H9 (cell line): ENCODE data around the gene GPR161. TPM values are rescaled to one million over a fixed set of nuclear protein-coding genes. Genes with fewer than 3 reads are reported as not detected.

Source experiments
- DNase-seq: peaks from one replicate; pipeline ENCODE4 v3.0.0-alpha.2; 2017
- H2AFZ ChIP-seq: one replicate; pipeline ENCODE4 v1.6.1; 2013; ENCODE audit warnings: mild to moderate bottlenecking, low read length, control low read depth, moderate library complexity
- H2AK5ac ChIP-seq: 2 replicates; pipeline ENCODE4 v1.6.1; 2013; ENCODE audit warnings: low read length, control low read depth, mixed read lengths; ENCODE audit not compliant: insufficient read length
- H2BK120ac ChIP-seq: one replicate; pipeline ENCODE4 v1.6.1; 2013; ENCODE audit warnings: low read depth, mild to moderate bottlenecking, low read length, control low read depth, inconsistent platforms; ENCODE audit not compliant: poor library complexity, severe bottlenecking
- H2BK12ac ChIP-seq: 2 replicates; pipeline ENCODE4 v1.6.1; 2013; ENCODE audit warnings: low read length, control low read depth, mixed read lengths, low read depth; ENCODE audit not compliant: insufficient read length
- H2BK15ac ChIP-seq: 2 replicates; pipeline ENCODE4 v1.6.1; 2013; ENCODE audit warnings: low read depth, low read length, control low read depth
- H2BK20ac ChIP-seq: one replicate; pipeline ENCODE4 v1.6.1; 2013; ENCODE audit warnings: low read depth, mild to moderate bottlenecking, low read length, control low read depth, inconsistent platforms; ENCODE audit not compliant: poor library complexity, severe bottlenecking
- H2BK5ac ChIP-seq: 2 replicates; pipeline ENCODE4 v1.6.1; 2013; ENCODE audit warnings: low read length, control low read depth, mixed read lengths; ENCODE audit not compliant: insufficient read length
- H3K14ac ChIP-seq: 2 replicates; pipeline ENCODE4 v1.6.1; 2013; ENCODE audit warnings: low read length, control low read depth; ENCODE audit not compliant: insufficient read depth
- H3K18ac ChIP-seq: 2 replicates; pipeline ENCODE4 v1.6.1; 2013; ENCODE audit warnings: low read depth, mild to moderate bottlenecking, mixed read lengths, low read length, control low read depth; ENCODE audit not compliant: insufficient read length
- H3K23ac ChIP-seq: 2 replicates; pipeline ENCODE4 v1.6.1; 2013; ENCODE audit warnings: low read length, control low read depth, mixed read lengths, low read depth; ENCODE audit not compliant: insufficient read length
- H3K23me2 ChIP-seq: 2 replicates; pipeline ENCODE4 v1.6.1; 2013; ENCODE audit warnings: low read depth, mild to moderate bottlenecking, mixed read lengths, low read length, control low read depth; ENCODE audit not compliant: insufficient read length, poor library complexity, severe bottlenecking
- H3K27ac ChIP-seq: 2 replicates; pipeline ENCODE4 v1.5.1; 2013; ENCODE audit warnings: low read length, control low read depth, mixed read lengths, low read depth; ENCODE audit not compliant: insufficient read length
- H3K27me3 ChIP-seq: 2 replicates; pipeline ENCODE4 v1.6.1; 2013; ENCODE audit warnings: low read length, control low read depth, inconsistent platforms; ENCODE audit not compliant: insufficient read depth
- H3K4ac ChIP-seq: 2 replicates; pipeline ENCODE4 v1.6.1; 2013; ENCODE audit warnings: low read depth, mild to moderate bottlenecking, control low read depth, inconsistent platforms, low read length, moderate library complexity
- H3K4me1 ChIP-seq: 2 replicates; pipeline ENCODE4 v1.6.1; 2013; ENCODE audit warnings: low read length, control low read depth, inconsistent platforms; ENCODE audit not compliant: insufficient read depth
- H3K4me2 ChIP-seq: 2 replicates; pipeline ENCODE4 v1.6.1; 2013; ENCODE audit warnings: low read length, control low read depth, mixed read lengths; ENCODE audit not compliant: insufficient read length, insufficient read depth
- H3K56ac ChIP-seq: 2 replicates; pipeline ENCODE4 v1.6.1; 2013; ENCODE audit warnings: low read depth, mild to moderate bottlenecking, mixed read lengths, low read length, control low read depth; ENCODE audit not compliant: insufficient read length
- H3K79me1 ChIP-seq: 2 replicates; pipeline ENCODE4 v1.6.1; 2013; ENCODE audit warnings: low read depth, mild to moderate bottlenecking, moderate library complexity, low read length, control low read depth, inconsistent platforms; ENCODE audit not compliant: insufficient read depth, poor library complexity, severe bottlenecking
- H3K79me2 ChIP-seq: 2 replicates; pipeline ENCODE4 v1.6.1; 2013; ENCODE audit warnings: low read length, control low read depth, inconsistent platforms; ENCODE audit not compliant: insufficient read depth
- H3K9ac ChIP-seq: 2 replicates; pipeline ENCODE4 v1.6.1; 2013; ENCODE audit warnings: low read length, control low read depth, mixed read lengths; ENCODE audit not compliant: insufficient read length; ENCODE audit errors: extremely low read depth
- H3K9me3 ChIP-seq: one replicate; pipeline ENCODE4 v1.6.1; 2013; ENCODE audit warnings: low read depth, low read length, inconsistent platforms; ENCODE audit not compliant: control insufficient read depth
- H3T11ph ChIP-seq: one replicate; pipeline ENCODE4 v1.6.1; 2013; ENCODE audit warnings: mild to moderate bottlenecking, low read length, control low read depth, inconsistent platforms
- H4K20me1 ChIP-seq: one replicate; pipeline ENCODE4 v1.6.1; 2013; ENCODE audit not compliant: control insufficient read depth, insufficient read length, insufficient read depth
- H4K5ac ChIP-seq: 2 replicates; pipeline ENCODE4 v1.6.1; 2013; ENCODE audit warnings: low read depth, mild to moderate bottlenecking, mixed read lengths, low read length, control low read depth; ENCODE audit not compliant: insufficient read length
- H4K8ac ChIP-seq: replicated peaks from 2 replicates; pipeline ENCODE4 v1.6.1; 2013; ENCODE audit warnings: low read length, control low read depth, mixed read lengths, low read depth; ENCODE audit not compliant: insufficient read length
- H4K91ac ChIP-seq: 2 replicates; pipeline ENCODE4 v1.6.1; 2013; ENCODE audit warnings: low read depth, mild to moderate bottlenecking, moderate library complexity, mixed read lengths, low read length, control low read depth; ENCODE audit not compliant: insufficient read length
- H3K27ac Mint-ChIP-seq, 3 experiments: 2 replicates in 2 of 3; 3 replicates in 1 of 3; pipeline ENCODE4 v1.8.0; 2020 to 2021; ENCODE audit warnings: mixed read lengths in 3 of 3, mild to moderate bottlenecking in 1 of 3, moderate library complexity in 1 of 3
- H3K27me3 Mint-ChIP-seq: 2 replicates; pipeline ENCODE4 v1.8.0; 2021; ENCODE audit warnings: low read depth, mild to moderate bottlenecking, moderate library complexity, mixed read lengths
- H3K36me3 Mint-ChIP-seq, 3 experiments: 2 replicates in 2 of 3; 3 replicates in 1 of 3; pipeline ENCODE4 v1.8.0; 2020 to 2021; ENCODE audit warnings: low read depth in 3 of 3, mixed read lengths in 3 of 3; ENCODE audit not compliant: insufficient read depth in 1 of 3
- H3K4me1 Mint-ChIP-seq, 2 experiments: 2 replicates each; pipeline ENCODE4 v1.8.0; 2020; ENCODE audit warnings: mixed read lengths in 2 of 2
- H3K4me3 Mint-ChIP-seq, 2 experiments: 2 replicates in 1 of 2; 3 replicates in 1 of 2; pipeline ENCODE4 v1.8.0; 2020 to 2021; ENCODE audit warnings: mild to moderate bottlenecking in 2 of 2, mixed read lengths in 2 of 2, moderate library complexity in 1 of 2
- H3K9me3 Mint-ChIP-seq, 2 experiments: 2 replicates in 1 of 2; 3 replicates in 1 of 2; pipeline ENCODE4 v1.8.0; 2020; ENCODE audit warnings: mild to moderate bottlenecking in 2 of 2, mixed read lengths in 2 of 2, moderate library complexity in 1 of 2
- WGBS: extraction: QIAGEN DNeasy Blood & Tissue Kit; methylation state at CpG from one replicate; pipeline ENCODE4 v1.1.7; 2013; ENCODE audit warnings: missing lambda C conversion rate, low lambda C conversion rate, mixed read lengths; ENCODE audit not compliant: insufficient read length; ENCODE audit errors: extremely low coverage; 5-methylcytosine and 5-hydroxymethylcytosine counted together
- total RNA-seq: library from RNA; stranded (reverse); gene quantifications from 2 replicates; pipeline ENCODE4 v1.2.1, GENCODE V29; 2021
- TF ChIP-seq, protein P1 (sequence below): fragments of 200-600 bp; sonication (generic); conservative IDR thresholded peaks from 3 replicates; pipeline ENCODE4 v1.8.0; 2021; ENCODE audit warnings: antibody characterized with exemption, mild to moderate bottlenecking

GPR161 gene
- total RNA-seq, 1 experiment from 2014 or later = 10.6 TPM

GRCh38 chr1:168042362-168042761, 94.4 kb downstream of the GPR161 start:
- no peak overlapping the region for H2BK15ac ChIP-seq
- no peak overlapping the region for H4K5ac ChIP-seq
- no peaks in the 10 kb centered on the region for H4K20me1 ChIP-seq
- no peak overlapping the region for H2BK120ac ChIP-seq
- Mint-ChIP-seq H3K36me3 (peaks cover 0 to 6% (median 6%) of the 10 kb centered on the region in 3 experiments; a peak in 5 of 7 replicates), H3K4me3 (no peak overlapping the region), H3K9me3 (no peaks in the 10 kb centered on the region), H3K27me3 (no peaks in the 10 kb centered on the region; the same call in 1 of the 2 replicates), H3K27ac (no peak overlapping the region; a peak in 1 of 7 replicates), H3K4me1 (0 out of 4 replicates have a peak, but pooled peaks cover 3% of the 10 kb centered on the region in 2 experiments)
- no peak overlapping the region for H3K9ac ChIP-seq
- H3K4me2 ChIP-seq = no peak overlapping the region
- no peak overlapping the region for H3K18ac ChIP-seq
- no peaks in the 10 kb centered on the region for H3K23me2 ChIP-seq
- H3K9me3 ChIP-seq = no peaks in the 10 kb centered on the region
- no peak for DNase-seq
- no peak overlapping the region for H4K8ac ChIP-seq
- WGBS = no CpG with 5 or more reads among the region's 2 CpGs
- H2BK5ac ChIP-seq = no peak overlapping the region
- TF ChIP-seq, protein P1, sequence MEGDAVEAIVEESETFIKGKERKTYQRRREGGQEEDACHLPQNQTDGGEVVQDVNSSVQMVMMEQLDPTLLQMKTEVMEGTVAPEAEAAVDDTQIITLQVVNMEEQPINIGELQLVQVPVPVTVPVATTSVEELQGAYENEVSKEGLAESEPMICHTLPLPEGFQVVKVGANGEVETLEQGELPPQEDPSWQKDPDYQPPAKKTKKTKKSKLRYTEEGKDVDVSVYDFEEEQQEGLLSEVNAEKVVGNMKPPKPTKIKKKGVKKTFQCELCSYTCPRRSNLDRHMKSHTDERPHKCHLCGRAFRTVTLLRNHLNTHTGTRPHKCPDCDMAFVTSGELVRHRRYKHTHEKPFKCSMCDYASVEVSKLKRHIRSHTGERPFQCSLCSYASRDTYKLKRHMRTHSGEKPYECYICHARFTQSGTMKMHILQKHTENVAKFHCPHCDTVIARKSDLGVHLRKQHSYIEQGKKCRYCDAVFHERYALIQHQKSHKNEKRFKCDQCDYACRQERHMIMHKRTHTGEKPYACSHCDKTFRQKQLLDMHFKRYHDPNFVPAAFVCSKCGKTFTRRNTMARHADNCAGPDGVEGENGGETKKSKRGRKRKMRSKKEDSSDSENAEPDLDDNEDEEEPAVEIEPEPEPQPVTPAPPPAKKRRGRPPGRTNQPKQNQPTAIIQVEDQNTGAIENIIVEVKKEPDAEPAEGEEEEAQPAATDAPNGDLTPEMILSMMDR = no peak
- H3K27me3 ChIP-seq = no peaks in the 10 kb centered on the region
- no peak overlapping the region for H3K56ac ChIP-seq
- H3T11ph ChIP-seq = no peak overlapping the region
- no peak overlapping the region for H2BK12ac ChIP-seq
- no peak overlapping the region for H3K23ac ChIP-seq
- no peaks in the 10 kb centered on the region for H3K4me1 ChIP-seq
- no peaks in the 10 kb centered on the region for H3K79me2 ChIP-seq
- H2AFZ ChIP-seq = no peak overlapping the region
- H3K79me1 ChIP-seq = no peaks in the 10 kb centered on the region
- H3K4ac ChIP-seq = no peak overlapping the region
- no peak overlapping the region for H2AK5ac ChIP-seq
- H3K27ac ChIP-seq = no peak overlapping the region
- H4K91ac ChIP-seq = no peak overlapping the region
- no peak overlapping the region for H3K14ac ChIP-seq
- no peak overlapping the region for H2BK20ac ChIP-seq
